ENCODE measurements around the gene IFT43.

GRCh38 chr14:76023757-76024156 lies 38.2 kb downstream of the IFT43 start:
- no peak for TF ChIP-seq CTCF (IDR thresholded peaks at IDR 0.05)
- no peak for TF ChIP-seq EZH2 (IDR thresholded peaks at IDR 0.05)

Data from neural progenitor cell (in vitro differentiated cells).